Neural cell (in vitro differentiated cells): ENCODE measurements around the gene COL15A1. TPM values are rescaled to one million over a fixed set of nuclear protein-coding genes. Genes with fewer than 3 reads are reported as not detected.

Source experiments
- H2AFZ ChIP-seq: fragments of 200-600, 300-800 bp; sonication (generic), shearing (Covaris generic); 2 replicates; pipeline ENCODE4 v1.6.0; 2014; ENCODE audit warnings: low read depth, mild to moderate bottlenecking, antibody characterized with exemption, low read length, moderate library complexity
- H3F3A ChIP-seq: fragments of 200-600 bp; shearing (Covaris generic); 2 replicates; pipeline ENCODE4 v1.6.1; 2016; ENCODE audit warnings: mild to moderate bottlenecking, moderate library complexity, mixed read lengths, antibody characterized with exemption, low read length; ENCODE audit not compliant: insufficient read depth, poor library complexity, severe bottlenecking
- H3K27ac ChIP-seq: fragments of 200-600, 300-800 bp; sonication (generic), shearing (Covaris generic); 2 replicates; pipeline ENCODE4 v1.5.1; 2014; ENCODE audit warnings: mild to moderate bottlenecking, low read length, moderate library complexity
- H3K27me3 ChIP-seq: fragments of 300-800, 200-600 bp; sonication (generic), shearing (Covaris generic); 2 replicates; pipeline ENCODE4 v1.6.0; 2014; ENCODE audit warnings: mild to moderate bottlenecking, low read depth, low read length, moderate library complexity; ENCODE audit not compliant: insufficient read depth
- H3K36me3 ChIP-seq: fragments of 300-800, 200-600 bp; sonication (generic), shearing (Covaris generic); 2 replicates; pipeline ENCODE4 v1.5.1; 2014; ENCODE audit warnings: mild to moderate bottlenecking, antibody characterized with exemption, low read length, moderate library complexity; ENCODE audit not compliant: insufficient read depth
- H3K4me2 ChIP-seq: fragments of 300-800, 200-600 bp; sonication (generic), shearing (Covaris generic); 2 replicates; pipeline ENCODE4 v1.6.0; 2014; ENCODE audit warnings: mild to moderate bottlenecking, low read length
- H3K4me3 ChIP-seq: fragments of 300-800, 200-600 bp; sonication (generic), shearing (Covaris generic); 2 replicates; pipeline ENCODE4 v1.5.1; 2014; ENCODE audit warnings: mild to moderate bottlenecking, low read length, moderate library complexity
- H3K79me2 ChIP-seq: fragments of 200-600 bp; shearing (Covaris generic); replicated peaks from 2 replicates; pipeline ENCODE4 v1.6.0; 2014; ENCODE audit warnings: mild to moderate bottlenecking, low read length, moderate library complexity; ENCODE audit not compliant: insufficient read depth
- H3K9ac ChIP-seq: fragments of 300-800, 200-600 bp; sonication (generic), shearing (Covaris generic); 2 replicates; pipeline ENCODE4 v1.6.1; 2016; ENCODE audit warnings: mild to moderate bottlenecking, low read length, mixed read lengths
- H3K9me2 ChIP-seq: fragments of 200-600 bp; shearing (Covaris generic); 2 replicates; pipeline ENCODE4 v1.6.1; 2016; ENCODE audit warnings: mild to moderate bottlenecking, low read length, mixed read lengths; ENCODE audit not compliant: insufficient read depth
- H3K9me3 ChIP-seq: fragments of 200-600, 300-800 bp; sonication (generic), shearing (Covaris generic); 2 replicates; pipeline ENCODE4 v1.6.1; 2016; ENCODE audit warnings: mild to moderate bottlenecking, mixed run types, low read length, moderate library complexity, mixed read lengths
- H4K20me1 ChIP-seq: fragments of 200-600 bp; shearing (Covaris generic); 2 replicates; pipeline ENCODE4 v1.6.1; 2016; ENCODE audit warnings: mild to moderate bottlenecking, mixed run types; ENCODE audit not compliant: insufficient read depth
- CTCF ChIP-seq: fragments of 450-650 bp; IDR thresholded peaks from 2 replicates; pipeline ENCODE4 v1.5.1; 2014; ENCODE audit warnings: antibody characterized with exemption, mild to moderate bottlenecking, moderate library complexity; ENCODE audit not compliant: poor library complexity, severe bottlenecking
- EP300 ChIP-seq: fragments of 450-650 bp; conservative IDR thresholded peaks from 2 replicates; pipeline ENCODE4 v1.6.1; 2014; ENCODE audit warnings: antibody characterized with exemption, mild to moderate bottlenecking, moderate library complexity; ENCODE audit not compliant: poor library complexity, severe bottlenecking
- EZH2 ChIP-seq: fragments of 200-600, 300-800 bp; shearing (Covaris generic), sonication (generic); IDR thresholded peaks from 2 replicates; pipeline ENCODE4 v1.6.1; 2014; ENCODE audit warnings: antibody characterized with exemption, low read length, borderline replicate concordance, mild to moderate bottlenecking; ENCODE audit not compliant: insufficient read depth, poor library complexity, severe bottlenecking
- MXI1 ChIP-seq: fragments of 450-650 bp; conservative IDR thresholded peaks from 2 replicates; pipeline ENCODE4 v1.6.1; 2014; ENCODE audit warnings: antibody characterized with exemption, mild to moderate bottlenecking; ENCODE audit not compliant: poor library complexity, severe bottlenecking
- POLR2AphosphoS5 ChIP-seq: IDR thresholded peaks from 2 replicates; pipeline ENCODE4 v1.6.1; 2012
- RAD21 ChIP-seq: fragments of 450-650 bp; conservative IDR thresholded peaks from 2 replicates; pipeline ENCODE4 v1.6.1; 2014; ENCODE audit warnings: antibody characterized with exemption, mild to moderate bottlenecking, moderate library complexity
- REST ChIP-seq: IDR thresholded peaks from 2 replicates; pipeline ENCODE4 v1.6.1; 2012; ENCODE audit warnings: borderline replicate concordance
- SMC3 ChIP-seq: fragments of 450-650 bp; conservative IDR thresholded peaks from 2 replicates; pipeline ENCODE4 v1.6.1; 2014; ENCODE audit warnings: antibody characterized with exemption, mild to moderate bottlenecking, moderate library complexity; ENCODE audit not compliant: poor library complexity
- TAF1 ChIP-seq: IDR thresholded peaks from 2 replicates; pipeline ENCODE4 v1.6.1; 2012; ENCODE audit warnings: low read depth
- polyA plus RNA-seq: library from polyadenylated mRNA; depleted of rRNA; stranded (reverse); fragments of >200 nt; gene quantifications from 2 replicates; pipeline ENCODE4 v1.2.3, GENCODE V29; 2014

COL15A1 gene
- polyA plus RNA-seq, 1 donor from 2014 or later: 2.8 TPM

GRCh38 chr9:98944057-98944733 is 488 bp downstream of the COL15A1 start:
- Histone ChIP-seq H3K9me3 (no peaks in the 10 kb centered on the region), H3F3A (no peaks in the 10 kb centered on the region), H3K9ac (peak overlapping the region; percentile 72), H3K36me3 (no peaks in the 10 kb centered on the region), H3K9me2 (no peaks in the 10 kb centered on the region), H3K27me3 (peaks cover 44% of the 10 kb centered on the region), H3K4me3 (peak overlapping the region; percentile 87), H4K20me1 (no peaks in the 10 kb centered on the region), H2AFZ (peak overlapping the region; percentile 48), H3K4me2 (peak overlapping the region; percentile 81), H3K27ac (peak overlapping the region; percentile 19), H3K79me2 (no peaks in the 10 kb centered on the region)
- TF ChIP-seq EP300 (no peak), REST (peak; percentile 65), TAF1 (peak; percentile 45), SMC3 (peak; percentile 40), POLR2AphosphoS5 (peak; percentile 46)

GRCh38 chr9:98944734-98945074 is 997 bp downstream of the COL15A1 start:
- Histone ChIP-seq H4K20me1 (no peaks in the 10 kb centered on the region), H3K9me3 (no peaks in the 10 kb centered on the region), H3K27me3 (peaks cover 44% of the 10 kb centered on the region), H3K4me3 (peak overlapping the region; percentile 87), H3K27ac (no peak overlapping the region), H3K9me2 (no peaks in the 10 kb centered on the region), H3K4me2 (no peak overlapping the region), H3K9ac (peak overlapping the region; percentile 72), H3F3A (no peaks in the 10 kb centered on the region), H3K79me2 (no peaks in the 10 kb centered on the region), H2AFZ (peak overlapping the region; percentile 48), H3K36me3 (no peaks in the 10 kb centered on the region)
- TF ChIP-seq SMC3 (no peak), CTCF (no peak), MXI1 (no peak), EP300 (no peak), POLR2AphosphoS5 (no peak), TAF1 (no peak), RAD21 (no peak), REST (no peak), EZH2 (no peak)
